Left lung (tissue), 10 donors: ENCODE measurements around the gene MYD88. TPM values are rescaled to one million over a fixed set of nuclear protein-coding genes. Genes with fewer than 3 reads are reported as not detected.

Experiments
- ATAC-seq: fragments of 200-7000 bp; cut with Tn5 transposase; one replicate; pipeline ENCODE4 v1.9.1; 2020; ENCODE audit warnings: moderate library complexity
- DNase-seq, 4 donors: peaks; one replicate each; pipeline ENCODE4 v3.0.0-alpha.2; 2013 to 2020
- H3K27ac ChIP-seq, 2 donors: fragments of 200-600 bp; sonication (generic) in 1 of 2; one replicate each; pipeline versions ENCODE4 v1.5.0 to v1.8.0; 2020 to 2021
- H3K27me3 ChIP-seq, 2 donors: fragments of 200-600 bp; sonication (generic) in 1 of 2; one replicate each; pipeline versions ENCODE4 v1.5.0 to v1.8.0; 2020 to 2021
- H3K36me3 ChIP-seq, 2 donors: fragments of 200-600 bp; sonication (generic) in 1 of 2; one replicate each; pipeline versions ENCODE4 v1.5.0 to v1.8.0; 2020 to 2021
- H3K4me1 ChIP-seq, 2 donors: fragments of 200-600 bp; one replicate each; pipeline ENCODE4 v1.8.0; 2021
- H3K4me3 ChIP-seq, 2 donors: fragments of 200-600 bp; sonication (generic) in 1 of 2; one replicate each; pipeline versions ENCODE4 v1.5.0 to v1.8.0; 2020 to 2021; ENCODE audit warnings: mild to moderate bottlenecking in 1 of 2
- H3K9me3 ChIP-seq, 2 donors: fragments of 200-600 bp; sonication (generic) in 1 of 2; one replicate each; pipeline versions ENCODE4 v1.5.0 to v1.8.0; 2020 to 2021
- CTCF ChIP-seq, 2 donors: fragments of 200-600 bp; sonication (generic) in 1 of 2; IDR thresholded peaks; one replicate each; pipeline versions ENCODE4 v1.5.0 to v1.8.0; 2021; ENCODE audit warnings: antibody characterized with exemption in 2 of 2
- intact Hi-C, 2 donors: fragments of 100-400 bp; cut with DNase I; formaldehyde crosslinking; loops; one replicate each; pipeline versions ENCODE4 v1.11.2 to v1.14.2; 2022
- polyA plus RNA-seq, 6 donors: library from polyadenylated mRNA; unstranded; fragments of 120-200 nt; gene quantifications; one replicate each; pipeline ENCODE4 v1.2.1, GENCODE V29; 2013; ENCODE audit not compliant: insufficient read length in 6 of 6
- total RNA-seq, 2 donors: library from RNA; stranded (reverse); fragmentation: NEBNext Ultra II Directional; extraction: Animal tissue kit (Norgen Biotek cat#: 25700); gene quantifications; one replicate each; pipeline ENCODE4 v1.2.1, GENCODE V29; 2021
- donor health status: DM: no; HTN: yes; CAD: no.
- donor health status: DM: no; HTN: no; CAD: no.

Gene MYD88
- total and polyA plus RNA-seq, 8 donors: 37.8 to 97.4 (median 40.9) TPM

GRCh38 chr3:38129058-38129457 is 9.4 kb upstream of the MYD88 start:
- peaks cover 11 to 41% of the 10 kb centered on the region in 2 donors for H3K4me1 ChIP-seq
- H3K4me3 ChIP-seq: no peak overlapping the region
- intact Hi-C loops: loop anchor here in 1 of 2 donors (10.0 kb wide), 1 partner anchor 346 kb away; no protein-coding TSS in a partner anchor
- no peaks in the 10 kb centered on the region for H3K27me3 ChIP-seq
- TF ChIP-seq CTCF (IDR thresholded peaks at IDR 0.05): no peak
- ATAC-seq (no peak), DNase-seq (peak in 1 of 4 donors; percentile 14)
- H3K27ac ChIP-seq: peak overlapping the region in 1 of 2 donors; percentile 2
- no peaks in the 10 kb centered on the region for H3K9me3 ChIP-seq
- peaks cover 0 to 100% of the 10 kb centered on the region in 2 donors for H3K36me3 ChIP-seq

DNA sequence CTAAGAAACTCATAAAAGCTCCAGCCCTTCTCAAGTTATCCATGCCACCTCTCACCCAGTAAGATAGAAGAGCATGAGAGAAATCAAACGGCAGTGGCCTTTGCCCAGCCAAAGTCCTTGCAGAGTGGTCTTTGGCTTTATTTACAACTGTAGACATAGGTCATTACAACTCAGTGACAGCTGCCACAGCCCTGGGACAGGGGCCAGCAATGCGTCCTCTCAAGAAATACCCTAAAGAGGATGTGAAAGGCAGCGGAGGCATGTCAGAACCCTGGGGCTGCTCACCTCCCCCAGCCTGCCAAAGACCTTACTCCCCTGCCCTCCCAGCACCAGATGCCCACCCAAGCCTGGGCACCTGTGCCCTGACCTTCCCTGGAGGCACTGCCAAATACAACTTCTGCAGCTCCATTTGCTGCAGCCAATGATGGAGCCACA is 7.8 kb upstream of the MYD88 start:
- peaks cover 21 to 57% of the 10 kb centered on the region in 2 donors for H3K4me1 ChIP-seq
- H3K36me3 ChIP-seq: peaks cover 0 to 86% of the 10 kb centered on the region in 2 donors
- DNase-seq: peak in 1 of 4 donors; percentile 15
- H3K9me3 ChIP-seq: no peaks in the 10 kb centered on the region
- ATAC-seq: no peak
- no peaks in the 10 kb centered on the region for H3K27me3 ChIP-seq
- TF ChIP-seq CTCF (IDR thresholded peaks at IDR 0.05): no peak
- H3K4me3 ChIP-seq: no peak overlapping the region
- intact Hi-C loops: loop anchor here in 1 of 2 donors (10.0 kb wide), 1 partner anchor 94 kb away; no protein-coding TSS in a partner anchor
- H3K27ac ChIP-seq: no peak overlapping the region

DNA sequence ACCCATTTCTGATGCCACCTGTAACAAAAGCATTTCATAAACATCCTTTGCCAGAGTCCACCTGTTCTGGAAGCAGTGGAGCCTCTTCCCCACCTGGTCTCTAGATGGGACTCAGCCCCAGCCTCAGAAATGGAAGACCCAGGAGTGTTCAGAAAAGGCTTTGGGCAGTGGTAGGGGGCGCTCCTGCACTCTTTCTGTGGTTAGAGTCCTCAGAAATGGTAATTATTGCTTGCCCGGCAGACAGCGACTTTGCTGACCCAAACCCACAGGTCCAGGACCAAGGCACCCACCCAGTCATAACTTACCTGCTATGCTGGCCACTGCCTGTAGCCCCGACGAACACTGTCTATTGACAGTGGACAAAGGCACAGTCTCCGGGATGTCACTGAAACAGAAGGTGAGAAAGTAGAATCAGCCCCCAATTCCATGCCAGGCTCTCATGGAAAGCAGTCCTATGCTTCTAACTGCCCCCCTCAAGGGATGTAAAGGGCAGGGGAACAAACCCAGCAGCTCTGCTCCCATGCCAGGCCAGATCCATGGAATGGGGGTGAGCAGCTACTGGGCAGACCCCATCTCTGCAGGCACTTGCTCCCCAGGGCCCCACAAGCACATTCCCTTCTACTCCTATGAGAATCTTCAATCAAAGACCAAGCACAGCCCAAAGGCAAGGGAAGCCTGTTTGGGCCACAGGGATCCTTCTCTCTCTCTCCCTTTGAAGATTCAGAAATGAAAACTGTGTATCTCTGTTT is 6.7 kb upstream of the MYD88 start:
- peaks cover 25 to 61% of the 10 kb centered on the region in 2 donors for H3K4me1 ChIP-seq
- H3K27ac ChIP-seq: peak overlapping the region in 1 of 2 donors; percentile 58
- no peaks in the 10 kb centered on the region for H3K9me3 ChIP-seq
- no peak overlapping the region for H3K4me3 ChIP-seq
- peak in 1 of 2 donors; percentile 15 for TF ChIP-seq CTCF (IDR thresholded peaks at IDR 0.05)
- H3K27me3 ChIP-seq: no peaks in the 10 kb centered on the region
- peak in 2 of 4 donors; percentile 21 to 35 for DNase-seq
- H3K36me3 ChIP-seq: peaks cover 0 to 74% of the 10 kb centered on the region in 2 donors
- intact Hi-C loops: loop anchor here in 1 of 2 donors (10.0 kb wide), 1 partner anchor 93 kb away; no protein-coding TSS in a partner anchor
- ATAC-seq: no peak

- H3K27ac ChIP-seq: peak overlapping the region; percentile 54 to 58
- intact Hi-C loops: loop anchor here in 1 of 2 donors (10.0 kb wide), 1 partner anchor 92 kb away; no protein-coding TSS in a partner anchor
- no peak overlapping the region for H3K4me3 ChIP-seq
- H3K27me3 ChIP-seq: no peaks in the 10 kb centered on the region
- peaks cover 28 to 62% of the 10 kb centered on the region in 2 donors for H3K4me1 ChIP-seq
- no peak for TF ChIP-seq CTCF (IDR thresholded peaks at IDR 0.05)
- ATAC-seq (no peak), DNase-seq (peak in 1 of 4 donors; percentile 7)
- H3K36me3 ChIP-seq: peaks cover 0 to 60% of the 10 kb centered on the region in 2 donors
- no peaks in the 10 kb centered on the region for H3K9me3 ChIP-seq
Measured at GRCh38 chr3:38133209-38133556, 5.3 kb upstream of the MYD88 start.
